H1 (cell line): ENCODE measurements around the gene CRTC3. TPM values are rescaled to one million over a fixed set of nuclear protein-coding genes. Genes with fewer than 3 reads are reported as not detected.

Experiments
- CHD7 ChIP-seq: fragments of 300-600 bp; sonication (generic); IDR thresholded peaks from 2 replicates; pipeline ENCODE4 v1.7.1; 2012; ENCODE audit warnings: low read length, moderate library complexity, mild to moderate bottlenecking, inconsistent platforms; ENCODE audit not compliant: insufficient replicate concordance
- EGR1 ChIP-seq: IDR thresholded peaks from 2 replicates; pipeline ENCODE4 v1.6.1; 2011; ENCODE audit warnings: low read depth, low read length, borderline replicate concordance
- POLR2AphosphoS5 ChIP-seq: IDR thresholded peaks from 2 replicates; pipeline ENCODE4 v1.6.1; 2011; ENCODE audit warnings: low read depth, low read length
- SRF ChIP-seq: IDR thresholded peaks from 2 replicates; pipeline ENCODE4 v1.6.1; 2011; ENCODE audit warnings: mild to moderate bottlenecking, low read depth, low read length, moderate library complexity
- polyA plus RNA-seq, 7 experiments: library from polyadenylated mRNA; depleted of rRNA in 3 of 7; stranded (reverse) in 5 of 7; unstranded in 2 of 7; fragments of >200 nt in 5 of 7; fragments of 200-250 nt in 2 of 7; gene quantifications; 1 replicate in 5 of 7; 2 replicates in 1 of 7; 4 replicates in 1 of 7; pipeline versions ENCODE4 v1.2.1 to v1.2.3, GENCODE V29; 2011 to 2013; ENCODE audit warnings: missing spikeins in 2 of 7, mixed read lengths in 2 of 7
- total RNA-seq: library from RNA; stranded (reverse); fragmentation: NEBNext Ultra II Directional; extraction: Animal tissue kit (Norgen Biotek cat#: 25700); gene quantifications from 2 replicates; pipeline ENCODE4 v1.2.1, GENCODE V29; 2021

The CRTC3 gene
- total and polyA plus RNA-seq, 2 of the 8 experiments (the other 6 are each of a cell fraction or from before 2014, with no cell fraction given) = 5.0 to 5.3 TPM

GRCh38 chr15:90650117-90650955 is 120.6 kb downstream of the CRTC3 start (continued):
- TF ChIP-seq CHD7 (no peak), POLR2AphosphoS5 (no peak), EGR1 (no peak), SRF (no peak)
